H9 (cell line): ENCODE measurements around the gene DAB2IP. TPM values are rescaled to one million over a fixed set of nuclear protein-coding genes. Genes with fewer than 3 reads are reported as not detected.

ENCODE experiments used
- DNase-seq: peaks from one replicate; pipeline ENCODE4 v3.0.0-alpha.2; 2017
- H2AFZ ChIP-seq: one replicate; pipeline ENCODE4 v1.6.1; 2013; ENCODE audit warnings: mild to moderate bottlenecking, low read length, control low read depth, moderate library complexity
- H2AK5ac ChIP-seq: 2 replicates; pipeline ENCODE4 v1.6.1; 2013; ENCODE audit warnings: low read length, control low read depth, mixed read lengths; ENCODE audit not compliant: insufficient read length
- H2BK120ac ChIP-seq: one replicate; pipeline ENCODE4 v1.6.1; 2013; ENCODE audit warnings: low read depth, mild to moderate bottlenecking, low read length, control low read depth, inconsistent platforms; ENCODE audit not compliant: poor library complexity, severe bottlenecking
- H2BK12ac ChIP-seq: 2 replicates; pipeline ENCODE4 v1.6.1; 2013; ENCODE audit warnings: low read length, control low read depth, mixed read lengths, low read depth; ENCODE audit not compliant: insufficient read length
- H2BK15ac ChIP-seq: 2 replicates; pipeline ENCODE4 v1.6.1; 2013; ENCODE audit warnings: low read depth, low read length, control low read depth
- H2BK20ac ChIP-seq: one replicate; pipeline ENCODE4 v1.6.1; 2013; ENCODE audit warnings: low read depth, mild to moderate bottlenecking, low read length, control low read depth, inconsistent platforms; ENCODE audit not compliant: poor library complexity, severe bottlenecking
- H2BK5ac ChIP-seq: 2 replicates; pipeline ENCODE4 v1.6.1; 2013; ENCODE audit warnings: low read length, control low read depth, mixed read lengths; ENCODE audit not compliant: insufficient read length
- H3K14ac ChIP-seq: 2 replicates; pipeline ENCODE4 v1.6.1; 2013; ENCODE audit warnings: low read length, control low read depth; ENCODE audit not compliant: insufficient read depth
- H3K18ac ChIP-seq: 2 replicates; pipeline ENCODE4 v1.6.1; 2013; ENCODE audit warnings: low read depth, mild to moderate bottlenecking, mixed read lengths, low read length, control low read depth; ENCODE audit not compliant: insufficient read length
- H3K23ac ChIP-seq: 2 replicates; pipeline ENCODE4 v1.6.1; 2013; ENCODE audit warnings: low read length, control low read depth, mixed read lengths, low read depth; ENCODE audit not compliant: insufficient read length
- H3K23me2 ChIP-seq: 2 replicates; pipeline ENCODE4 v1.6.1; 2013; ENCODE audit warnings: low read depth, mild to moderate bottlenecking, mixed read lengths, low read length, control low read depth; ENCODE audit not compliant: insufficient read length, poor library complexity, severe bottlenecking
- H3K27ac ChIP-seq: 2 replicates; pipeline ENCODE4 v1.5.1; 2013; ENCODE audit warnings: low read length, control low read depth, mixed read lengths, low read depth; ENCODE audit not compliant: insufficient read length
- H3K27me3 ChIP-seq: 2 replicates; pipeline ENCODE4 v1.6.1; 2013; ENCODE audit warnings: low read length, control low read depth, inconsistent platforms; ENCODE audit not compliant: insufficient read depth
- H3K4ac ChIP-seq: 2 replicates; pipeline ENCODE4 v1.6.1; 2013; ENCODE audit warnings: low read depth, mild to moderate bottlenecking, control low read depth, inconsistent platforms, low read length, moderate library complexity
- H3K4me1 ChIP-seq: 2 replicates; pipeline ENCODE4 v1.6.1; 2013; ENCODE audit warnings: low read length, control low read depth, inconsistent platforms; ENCODE audit not compliant: insufficient read depth
- H3K4me2 ChIP-seq: 2 replicates; pipeline ENCODE4 v1.6.1; 2013; ENCODE audit warnings: low read length, control low read depth, mixed read lengths; ENCODE audit not compliant: insufficient read length, insufficient read depth
- H3K56ac ChIP-seq: 2 replicates; pipeline ENCODE4 v1.6.1; 2013; ENCODE audit warnings: low read depth, mild to moderate bottlenecking, mixed read lengths, low read length, control low read depth; ENCODE audit not compliant: insufficient read length
- H3K79me1 ChIP-seq: 2 replicates; pipeline ENCODE4 v1.6.1; 2013; ENCODE audit warnings: low read depth, mild to moderate bottlenecking, moderate library complexity, low read length, control low read depth, inconsistent platforms; ENCODE audit not compliant: insufficient read depth, poor library complexity, severe bottlenecking
- H3K79me2 ChIP-seq: 2 replicates; pipeline ENCODE4 v1.6.1; 2013; ENCODE audit warnings: low read length, control low read depth, inconsistent platforms; ENCODE audit not compliant: insufficient read depth
- H3K9ac ChIP-seq: 2 replicates; pipeline ENCODE4 v1.6.1; 2013; ENCODE audit warnings: low read length, control low read depth, mixed read lengths; ENCODE audit not compliant: insufficient read length; ENCODE audit errors: extremely low read depth
- H3K9me3 ChIP-seq: one replicate; pipeline ENCODE4 v1.6.1; 2013; ENCODE audit warnings: low read depth, low read length, inconsistent platforms; ENCODE audit not compliant: control insufficient read depth
- H3T11ph ChIP-seq: one replicate; pipeline ENCODE4 v1.6.1; 2013; ENCODE audit warnings: mild to moderate bottlenecking, low read length, control low read depth, inconsistent platforms
- H4K20me1 ChIP-seq: one replicate; pipeline ENCODE4 v1.6.1; 2013; ENCODE audit not compliant: control insufficient read depth, insufficient read length, insufficient read depth
- H4K5ac ChIP-seq: 2 replicates; pipeline ENCODE4 v1.6.1; 2013; ENCODE audit warnings: low read depth, mild to moderate bottlenecking, mixed read lengths, low read length, control low read depth; ENCODE audit not compliant: insufficient read length
- H4K8ac ChIP-seq: replicated peaks from 2 replicates; pipeline ENCODE4 v1.6.1; 2013; ENCODE audit warnings: low read length, control low read depth, mixed read lengths, low read depth; ENCODE audit not compliant: insufficient read length
- H4K91ac ChIP-seq: 2 replicates; pipeline ENCODE4 v1.6.1; 2013; ENCODE audit warnings: low read depth, mild to moderate bottlenecking, moderate library complexity, mixed read lengths, low read length, control low read depth; ENCODE audit not compliant: insufficient read length
- H3K27ac Mint-ChIP-seq, 3 experiments: 2 replicates in 2 of 3; 3 replicates in 1 of 3; pipeline ENCODE4 v1.8.0; 2020 to 2021; ENCODE audit warnings: mixed read lengths in 3 of 3, mild to moderate bottlenecking in 1 of 3, moderate library complexity in 1 of 3
- H3K27me3 Mint-ChIP-seq: 2 replicates; pipeline ENCODE4 v1.8.0; 2021; ENCODE audit warnings: low read depth, mild to moderate bottlenecking, moderate library complexity, mixed read lengths
- H3K36me3 Mint-ChIP-seq, 3 experiments: 2 replicates in 2 of 3; 3 replicates in 1 of 3; pipeline ENCODE4 v1.8.0; 2020 to 2021; ENCODE audit warnings: low read depth in 3 of 3, mixed read lengths in 3 of 3; ENCODE audit not compliant: insufficient read depth in 1 of 3
- H3K4me1 Mint-ChIP-seq, 2 experiments: 2 replicates each; pipeline ENCODE4 v1.8.0; 2020; ENCODE audit warnings: mixed read lengths in 2 of 2
- H3K4me3 Mint-ChIP-seq, 2 experiments: 2 replicates in 1 of 2; 3 replicates in 1 of 2; pipeline ENCODE4 v1.8.0; 2020 to 2021; ENCODE audit warnings: mild to moderate bottlenecking in 2 of 2, mixed read lengths in 2 of 2, moderate library complexity in 1 of 2
- H3K9me3 Mint-ChIP-seq, 2 experiments: 2 replicates in 1 of 2; 3 replicates in 1 of 2; pipeline ENCODE4 v1.8.0; 2020; ENCODE audit warnings: mild to moderate bottlenecking in 2 of 2, mixed read lengths in 2 of 2, moderate library complexity in 1 of 2
- CTCF ChIP-seq: fragments of 200-600 bp; sonication (generic); conservative IDR thresholded peaks from 3 replicates; pipeline ENCODE4 v1.8.0; 2021; ENCODE audit warnings: antibody characterized with exemption, mild to moderate bottlenecking
- whole genome bisulfite sequencing: extraction: QIAGEN DNeasy Blood & Tissue Kit; methylation state at CpG from one replicate; pipeline ENCODE4 v1.1.7; 2013; ENCODE audit warnings: missing lambda C conversion rate, low lambda C conversion rate, mixed read lengths; ENCODE audit not compliant: insufficient read length; ENCODE audit errors: extremely low coverage; 5-methylcytosine and 5-hydroxymethylcytosine counted together
- total RNA-seq: library from RNA; stranded (reverse); gene quantifications from 2 replicates; pipeline ENCODE4 v1.2.1, GENCODE V29; 2021

Gene DAB2IP
- total RNA-seq, 1 experiment from 2014 or later = 22.6 TPM

- TF ChIP-seq CTCF = peak; percentile 40; the same call in 2 of the 3 replicates
- H2BK120ac ChIP-seq = no peak overlapping the region
Measured at GRCh38 chr9:121824651-121825030, 173.2 kb downstream of the DAB2IP start.

More at GRCh38 chr9:121824651-121825030, 173.2 kb downstream of the DAB2IP start:
- Histone ChIP-seq H3K9ac (no peak overlapping the region), H3K27me3 (no peaks in the 10 kb centered on the region), H4K8ac (no peak overlapping the region), H3K23me2 (no peaks in the 10 kb centered on the region), H2BK12ac (no peak overlapping the region), H2BK15ac (no peak overlapping the region), H4K5ac (no peak overlapping the region), H3K79me1 (no peaks in the 10 kb centered on the region), H2BK5ac (no peak overlapping the region), H3K27ac (no peak overlapping the region), H3K56ac (no peak overlapping the region), H3K79me2 (no peaks in the 10 kb centered on the region), H2BK20ac (no peak overlapping the region), H3K23ac (no peak overlapping the region), H3K4me2 (no peak overlapping the region), H3K4me1 (peaks cover 2% of the 10 kb centered on the region; the same call in 1 of the 2 replicates), H3T11ph (no peak overlapping the region), H4K20me1 (no peaks in the 10 kb centered on the region), H3K18ac (no peak overlapping the region), H3K9me3 (no peaks in the 10 kb centered on the region), H2AK5ac (no peak overlapping the region), H2AFZ (no peak overlapping the region), H3K14ac (no peak overlapping the region), H4K91ac (no peak overlapping the region), H3K4ac (no peak overlapping the region)
- Mint-ChIP-seq H3K36me3 (no peaks in the 10 kb centered on the region), H3K9me3 (no peaks in the 10 kb centered on the region; a peak in 2 of 5 replicates), H3K4me1 (peaks cover 15 to 30% of the 10 kb centered on the region in 2 experiments), H3K4me3 (no peak overlapping the region), H3K27ac (no peak overlapping the region), H3K27me3 (no peaks in the 10 kb centered on the region)
- WGBS = no CpG with 5 or more reads among the region's 4 CpGs
- DNase-seq = no peak
